BLaER1 treated with 17β-estradiol and CSF1 and Interleukin-3, amounts not matched to agents 10 nM and 100 nM (cell line): ENCODE data around the gene CTSW.

ENCODE experiments used
- H3K27ac ChIP-seq, 11 experiments: shearing (Covaris generic); formaldehyde crosslinking; 2 replicates each; pipeline ENCODE4 v1.8.1; 2022
- H3K27me3 ChIP-seq, 11 experiments: shearing (Covaris generic); formaldehyde crosslinking; 2 replicates each; pipeline ENCODE4 v1.8.1; 2022
- H3K36me3 ChIP-seq, 11 experiments: shearing (Covaris generic); formaldehyde crosslinking; 2 replicates each; pipeline ENCODE4 v1.8.1; 2022
- H3K4me1 ChIP-seq, 10 experiments: shearing (Covaris generic); formaldehyde crosslinking; 2 replicates each; pipeline ENCODE4 v1.8.1; 2022
- H3K4me2 ChIP-seq, 11 experiments: shearing (Covaris generic); formaldehyde crosslinking; 2 replicates each; pipeline ENCODE4 v1.8.1; 2022
- H3K4me3 ChIP-seq, 10 experiments: shearing (Covaris generic); formaldehyde crosslinking; 2 replicates each; pipeline ENCODE4 v1.8.1; 2022
- H3K9ac ChIP-seq, 11 experiments: shearing (Covaris generic); formaldehyde crosslinking; 2 replicates each; pipeline ENCODE4 v1.8.1; 2022
- H3K9me3 ChIP-seq, 11 experiments: shearing (Covaris generic); formaldehyde crosslinking; replicated peaks in 1 of 11; 2 replicates each; pipeline ENCODE4 v1.8.1; 2022
- H4K20me1 ChIP-seq, 11 experiments: shearing (Covaris generic); formaldehyde crosslinking; 2 replicates each; pipeline ENCODE4 v1.8.1; 2022
- Cebpa-rat ChIP-seq, 11 experiments: shearing (Covaris generic); IDR thresholded peaks; 2 replicates each; pipeline ENCODE4 v1.8.1; 2022

Gene CTSW

DNA sequence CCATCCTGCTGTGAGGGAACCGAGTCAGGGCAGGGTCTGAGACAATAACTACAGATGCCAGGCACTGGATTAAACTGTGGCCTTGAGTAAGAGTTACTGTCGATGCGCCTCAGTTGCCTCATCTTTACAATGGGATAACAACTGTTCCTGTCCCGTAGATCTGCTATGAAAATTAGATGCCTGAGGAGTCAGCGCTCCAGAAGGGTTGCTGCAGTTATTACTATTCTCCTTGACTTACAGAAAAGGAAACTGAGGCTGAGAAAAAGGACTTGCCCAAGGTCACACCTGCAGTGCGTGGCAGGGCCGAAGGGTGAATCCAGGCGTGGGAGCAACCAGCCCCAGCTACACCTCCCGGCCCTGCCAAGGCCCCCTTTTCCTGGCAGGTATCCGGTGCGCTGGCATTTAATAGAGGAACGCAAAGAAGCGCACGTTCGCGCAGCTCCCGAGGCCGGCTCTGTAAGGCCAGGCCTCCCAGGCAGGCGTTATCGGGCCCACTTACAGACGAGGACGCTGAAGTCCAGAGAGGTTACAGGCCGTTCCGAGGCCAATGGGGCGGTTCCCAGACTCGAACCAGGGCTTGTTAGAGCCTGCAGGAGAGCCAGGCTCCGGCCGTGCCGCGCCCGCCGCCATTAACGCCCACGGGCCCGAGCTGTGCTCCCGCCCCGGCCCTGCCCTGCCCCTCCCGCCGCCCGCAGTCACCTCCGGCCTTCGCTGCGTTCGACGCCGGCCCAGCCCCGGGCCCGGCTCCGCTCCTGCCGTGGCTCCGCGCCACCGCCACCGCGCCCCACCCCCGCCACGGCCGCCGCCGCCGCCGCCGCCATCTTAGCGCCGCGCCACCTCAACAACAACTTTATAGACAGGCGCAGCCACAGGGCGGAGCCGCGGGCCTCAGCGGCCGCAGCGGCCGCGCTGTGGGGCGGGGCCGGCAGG lies 38.8 kb downstream of the CTSW start, which contains the start of gene C11orf68:
Gene C11orf68, minus strand, starts transcription at position 852 of the 930 bp plus-strand sequence. Its CDS starts 31 bp downstream, at position 821.
- Histone ChIP-seq H3K27ac (peak within 1 kb of the TSS; percentile 90 to 97 (median 93)), H3K9ac (peak within 1 kb of the TSS; percentile 89 to 99 (median 96)), H3K4me3 (peak within 1 kb of the TSS; percentile 78 to 99 (median 92)), H4K20me1 (peaks cover 5 to 36% (median 24%) of the 10 kb centered on the region in 11 experiments; a peak in 14 of 22 replicates), H3K4me1 (peaks cover 51 to 61% (median 56%) of the 10 kb centered on the region in 10 experiments), H3K4me2 (peak within 1 kb of the TSS; percentile 94 to 100 (median 99)), H3K27me3 (no peaks in the 10 kb centered on the region), H3K9me3 (no peaks in the 10 kb centered on the region), H3K36me3 (peaks cover 15 to 34% (median 22%) of the 10 kb centered on the region in 11 experiments)
- no peak for TF ChIP-seq Cebpa-rat (IDR thresholded peaks at IDR 0.05)

GRCh38 chr11:65919141-65919572 lies 39.5 kb downstream of the CTSW start, which contains the start of gene DRAP1:
Gene DRAP1 (plus strand): TSS chr11:65919426. CDS start chr11:65919502, 76 bp downstream.
- peaks cover 51 to 61% (median 55%) of the 10 kb centered on the region in 10 experiments for H3K4me1 ChIP-seq
- H3K4me2 ChIP-seq = peak within 1 kb of the TSS; percentile 94 to 100 (median 99)
- peak within 1 kb of the TSS; percentile 78 to 99 (median 92) for H3K4me3 ChIP-seq
- H3K27me3 ChIP-seq = no peaks in the 10 kb centered on the region
- peaks cover 15 to 36% (median 24%) of the 10 kb centered on the region in 11 experiments for H3K36me3 ChIP-seq
- peak within 1 kb of the TSS; percentile 89 to 99 (median 96) for H3K9ac ChIP-seq
- TF ChIP-seq Cebpa-rat (IDR thresholded peaks at IDR 0.05) = no peak
- H4K20me1 ChIP-seq = peaks cover 5 to 36% (median 24%) of the 10 kb centered on the region in 11 experiments; a peak in 14 of 22 replicates
- H3K9me3 ChIP-seq = no peaks in the 10 kb centered on the region
- H3K27ac ChIP-seq = peak within 1 kb of the TSS; percentile 90 to 97 (median 93)

DNA sequence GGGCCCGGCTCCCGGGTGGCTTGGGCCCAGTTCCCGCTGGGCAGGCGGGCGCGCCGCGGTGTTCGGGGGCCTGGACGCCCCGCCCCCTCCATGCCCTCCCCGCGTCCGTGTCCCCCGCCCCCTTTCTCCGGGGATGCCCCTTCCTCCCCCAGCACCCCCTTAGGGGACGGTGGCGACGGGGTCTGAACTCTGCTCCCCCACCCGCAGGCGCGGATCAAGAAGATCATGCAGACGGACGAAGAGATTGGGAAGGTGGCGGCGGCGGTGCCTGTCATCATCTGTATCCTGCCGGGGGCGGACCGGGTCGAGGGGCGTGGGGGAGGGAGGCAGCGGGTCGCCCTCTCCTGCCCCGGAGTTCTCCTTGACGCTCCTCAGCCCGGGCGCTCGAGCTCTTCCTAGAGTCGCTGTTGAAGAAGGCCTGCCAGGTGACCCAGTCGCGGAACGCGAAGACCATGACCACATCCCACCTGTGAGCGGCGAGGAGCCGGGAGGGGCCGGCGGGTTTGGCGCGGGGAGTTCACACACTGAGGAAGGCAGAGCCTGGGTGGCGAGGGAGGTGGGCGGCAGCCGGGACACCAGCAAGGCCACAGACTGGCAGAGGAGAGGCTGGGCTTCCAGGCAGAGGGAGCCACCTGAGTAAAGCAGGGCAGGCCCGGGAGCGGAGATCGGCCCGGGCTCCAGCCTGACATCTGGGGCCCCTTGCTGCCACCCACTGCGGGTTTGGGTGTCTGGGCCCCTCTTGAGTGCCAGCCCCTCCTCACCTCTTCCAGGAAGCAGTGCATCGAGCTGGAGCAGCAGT lies 40.1 kb downstream of the CTSW start:
- Histone ChIP-seq H3K9me3 (no peaks in the 10 kb centered on the region), H3K27ac (peak overlapping the region; percentile 8 to 84 (median 78); a peak in 21 of 22 replicates), H3K4me2 (peak overlapping the region; percentile 91 to 100 (median 99)), H3K27me3 (no peaks in the 10 kb centered on the region), H4K20me1 (peaks cover 5 to 36% (median 24%) of the 10 kb centered on the region in 11 experiments; a peak in 14 of 22 replicates), H3K4me3 (peak overlapping the region; percentile 65 to 90 (median 84)), H3K4me1 (peaks cover 46 to 58% (median 50%) of the 10 kb centered on the region in 10 experiments), H3K9ac (peak overlapping the region; percentile 72 to 89 (median 83)), H3K36me3 (peaks cover 15 to 37% (median 24%) of the 10 kb centered on the region in 11 experiments)
- TF ChIP-seq Cebpa-rat (IDR thresholded peaks at IDR 0.05) = no peak

GRCh38 chr11:65920372-65920802 lies 40.8 kb downstream of the CTSW start:
- Histone ChIP-seq H3K4me3 (peak overlapping the region; percentile 65 to 90 (median 84)), H3K4me1 (peaks cover 40 to 52% (median 44%) of the 10 kb centered on the region in 10 experiments), H3K27ac (peak overlapping the region; percentile 8 to 84 (median 78); a peak in 20 of 22 replicates), H3K27me3 (no peaks in the 10 kb centered on the region), H4K20me1 (peaks cover 5 to 31% (median 19%) of the 10 kb centered on the region in 11 experiments; a peak in 13 of 22 replicates), H3K9me3 (no peaks in the 10 kb centered on the region), H3K36me3 (peaks cover 15 to 38% (median 24%) of the 10 kb centered on the region in 11 experiments), H3K9ac (peak overlapping the region; percentile 72 to 89 (median 83)), H3K4me2 (peak overlapping the region; percentile 91 to 100 (median 99))
- TF ChIP-seq Cebpa-rat (IDR thresholded peaks at IDR 0.05) = no peak

GRCh38 chr11:65921033-65921555 lies 41.5 kb downstream of the CTSW start:
- Histone ChIP-seq H3K27me3 (no peaks in the 10 kb centered on the region), H3K9me3 (no peaks in the 10 kb centered on the region), H3K4me3 (peak overlapping the region in 8 of 10 experiments; percentile 65 to 90 (median 84); a peak in 14 of 20 replicates), H3K36me3 (peaks cover 15 to 38% (median 24%) of the 10 kb centered on the region in 11 experiments), H4K20me1 (peaks cover 5 to 29% (median 13%) of the 10 kb centered on the region in 11 experiments; a peak in 11 of 22 replicates), H3K27ac (peak overlapping the region in 3 of 11 experiments; percentile 82 to 83 (median 83); a peak in 3 of 22 replicates), H3K4me2 (peak overlapping the region; percentile 91 to 100 (median 99)), H3K9ac (peak overlapping the region; percentile 72 to 89 (median 83); a peak in 19 of 22 replicates), H3K4me1 (peaks cover 33 to 45% (median 37%) of the 10 kb centered on the region in 10 experiments)
- no peak for TF ChIP-seq Cebpa-rat (IDR thresholded peaks at IDR 0.05)

DNA sequence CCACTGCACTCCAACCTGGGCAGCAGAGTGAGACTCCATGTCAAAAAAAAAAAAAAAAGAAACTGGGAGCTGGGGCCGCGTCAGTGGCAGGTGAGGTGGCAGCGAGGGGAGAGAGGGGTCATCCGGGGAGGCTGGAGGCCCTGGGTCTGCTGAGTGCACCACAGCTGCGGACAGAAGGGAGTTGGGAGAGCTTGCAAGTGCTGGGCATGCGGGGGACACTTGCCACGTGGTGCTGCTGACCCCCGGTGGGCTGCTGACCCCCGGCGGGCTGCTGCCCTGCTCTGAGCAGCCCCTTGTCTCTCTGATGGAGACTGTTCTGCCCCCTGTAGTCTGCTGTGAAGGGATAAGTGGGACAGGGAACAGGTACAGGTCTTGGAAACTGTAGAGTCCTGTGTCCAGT lies 42.2 kb downstream of the CTSW start:
- Histone ChIP-seq H3K27ac (no peak overlapping the region), H3K4me1 (peaks cover 27 to 40% (median 32%) of the 10 kb centered on the region in 10 experiments), H4K20me1 (peaks cover under 1 to 22% (median 8%) of the 10 kb centered on the region in 11 experiments; a peak in 11 of 22 replicates), H3K27me3 (no peaks in the 10 kb centered on the region), H3K4me3 (no peak overlapping the region), H3K9ac (peak overlapping the region in 3 of 11 experiments; percentile 21 to 26 (median 24); a peak in 2 of 22 replicates), H3K4me2 (no peak overlapping the region), H3K36me3 (peaks cover 15 to 38% (median 24%) of the 10 kb centered on the region in 11 experiments), H3K9me3 (no peaks in the 10 kb centered on the region)
- no peak for TF ChIP-seq Cebpa-rat (IDR thresholded peaks at IDR 0.05)

DNA sequence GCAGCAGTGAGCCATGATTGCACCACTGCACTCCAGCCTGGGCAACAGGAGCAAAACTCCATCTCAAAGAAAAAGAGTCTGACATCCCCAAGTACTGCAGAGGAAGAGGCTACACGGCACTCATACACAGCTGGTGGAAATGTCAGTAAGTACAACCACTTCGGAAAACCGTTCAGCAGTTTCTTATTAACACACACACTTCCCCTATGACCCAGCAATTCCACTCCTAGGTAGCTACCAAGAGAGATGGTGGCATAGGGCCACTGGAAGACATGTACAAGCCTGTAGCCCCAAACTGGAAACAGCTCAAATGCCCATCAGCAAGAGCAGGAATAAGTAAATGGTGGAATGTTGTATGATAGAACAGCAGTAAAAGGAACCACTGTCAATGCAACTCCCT lies 42.9 kb downstream of the CTSW start:
- Histone ChIP-seq H4K20me1 (peaks cover 0 to 17% (median 6%) of the 10 kb centered on the region in 11 experiments; a peak in 10 of 22 replicates), H3K9ac (peak overlapping the region in 1 of 11 experiments; percentile 21; a peak in 1 of 22 replicates), H3K4me2 (no peak overlapping the region), H3K27ac (no peak overlapping the region), H3K4me1 (peaks cover 27 to 40% (median 32%) of the 10 kb centered on the region in 10 experiments), H3K4me3 (no peak overlapping the region), H3K27me3 (no peaks in the 10 kb centered on the region), H3K9me3 (no peaks in the 10 kb centered on the region), H3K36me3 (peaks cover 15 to 38% (median 24%) of the 10 kb centered on the region in 11 experiments)
- no peak for TF ChIP-seq Cebpa-rat (IDR thresholded peaks at IDR 0.05)

- no peak for TF ChIP-seq Cebpa-rat (IDR thresholded peaks at IDR 0.05)
- peaks cover 32 to 44% (median 36%) of the 10 kb centered on the region in 10 experiments for H3K4me1 ChIP-seq
- H3K27ac ChIP-seq = no peak overlapping the region
- H3K4me3 ChIP-seq = no peak overlapping the region
- H3K4me2 ChIP-seq = no peak overlapping the region
- H3K36me3 ChIP-seq = peaks cover 15 to 38% (median 24%) of the 10 kb centered on the region in 11 experiments
- H3K27me3 ChIP-seq = no peaks in the 10 kb centered on the region
- H3K9me3 ChIP-seq = no peaks in the 10 kb centered on the region
- H3K9ac ChIP-seq = peak overlapping the region in 1 of 11 experiments; percentile 42; a peak in 1 of 22 replicates
- peaks cover 0 to 5% (median 2%) of the 10 kb centered on the region in 11 experiments; a peak in 8 of 22 replicates for H4K20me1 ChIP-seq
Measured at GRCh38 chr11:65925397-65925796, 45.8 kb downstream of the CTSW start.
